ENCODE results near the gene ULK3. TPM values are rescaled to one million over a fixed set of nuclear protein-coding genes. Genes with fewer than 3 reads are reported as not detected.
A peak's percentile ranks its signal among the peaks of the same experiment; 100 is the strongest.

Gene ULK3
- total RNA-seq, 2 experiments from 2014 or later, result 37.8 to 38.9 TPM

GRCh38 chr15:74873756-74874424 is 30.9 kb upstream of the ULK3 start:
- TF ChIP-seq CTCF (IDR thresholded peaks at IDR 0.05), result no peak
- DNase-seq, result peak in 3 of 14 experiments; percentile 36 to 54 (median 52)
- no peaks in the 10 kb centered on the region for H3K9me3 Mint-ChIP-seq

GRCh38 chr15:74873036-74873755 is 30.2 kb upstream of the ULK3 start, which contains the start of gene SCAMP2:
SCAMP2 (minus strand) TSS chr15:74873365; CDS start chr15:74873255, 110 bp downstream.
- Mint-ChIP-seq H3K9me3 (no peaks in the 10 kb centered on the region), H3K27me3 (no peaks in the 10 kb centered on the region), H3K36me3 (ENCODE audit: low read depth) (peaks cover 21% of the 10 kb centered on the region), H3K4me3 (peak within 1 kb of the TSS; percentile 94), H3K27ac (peak within 1 kb of the TSS; percentile 90), H3K4me1 (ENCODE audit: low read depth) (peaks cover 45% of the 10 kb centered on the region)
- H3K36me3 ChIP-seq (ENCODE audit: insufficient read depth, low read length), result peaks cover 2% of the 10 kb centered on the region
- H3K4me3 ChIP-seq (ENCODE audit: low read length), result peak within 1 kb of the TSS; percentile 65
- ChIA-PET CTCF (interaction anchor here (1.1 to 1.7 kb wide), 4 partner anchors 17 to 80 kb away, joined by 3 to 7 read pairs (median 5); partner anchors contain the start of gene MPI), POLR2A (interaction anchor here (0.7 to 1.8 kb wide), 10 partner anchors 10 to 95 kb away, joined by 3 to 9 read pairs (median 4); partner anchors contain the start of genes CSK, FAM219B, MPI and ULK3)
- no peak for TF ChIP-seq CTCF (IDR thresholded peaks at IDR 0.05)
- no peaks in the 10 kb centered on the region for H3K27me3 ChIP-seq (ENCODE audit: control insufficient read depth in 1 of 2, insufficient read depth in 2 of 2, low read length in 2 of 2)
- peak; percentile 90 for ATAC-seq (ENCODE audit: poor library complexity)
- H3K27ac ChIP-seq (ENCODE audit: low read depth in 1 of 2, low read length in 2 of 2), result peak within 1 kb of the TSS; percentile 93 to 94
- peaks cover 50% of the 10 kb centered on the region for H3K4me1 ChIP-seq (ENCODE audit: insufficient read depth, low read length)
- no peaks in the 10 kb centered on the region for H3K9me3 ChIP-seq (ENCODE audit: control insufficient read depth in 1 of 2, insufficient read depth in 1 of 2, low read length in 2 of 2)
- peak; percentile 79 to 95 (median 86) for DNase-seq
- intact Hi-C loops (cut with DNase I, micrococcal nuclease), result loop anchor here (1.0 to 2.0 kb wide), 6 partner anchors 16 to 64 kb away; partner anchors contain the start of genes ULK3 (in 2 of the 2), FAM219B (in 1 of the 2) and MPI (in 1 of the 2)

More at GRCh38 chr15:74873756-74874424, 30.9 kb upstream of the ULK3 start:
- intact Hi-C loops (cut with DNase I, micrococcal nuclease), result loop anchor here (1.0 to 2.0 kb wide), 6 partner anchors 15 to 63 kb away; partner anchors contain the start of genes ULK3 (in 2 of the 2), FAM219B (in 1 of the 2) and MPI (in 1 of the 2)
- Histone ChIP-seq H3K4me1 (ENCODE audit: insufficient read depth, low read length) (peaks cover 44% of the 10 kb centered on the region), H3K27ac (ENCODE audit: low read depth in 1 of 2, low read length in 2 of 2) (peak overlapping the region; percentile 65 to 69), H3K9me3 (ENCODE audit: control insufficient read depth in 1 of 2, insufficient read depth in 1 of 2, low read length in 2 of 2) (no peaks in the 10 kb centered on the region), H3K27me3 (ENCODE audit: control insufficient read depth in 1 of 2, insufficient read depth in 2 of 2, low read length in 2 of 2) (no peaks in the 10 kb centered on the region), H3K4me3 (ENCODE audit: low read length) (peak overlapping the region; percentile 65), H3K36me3 (ENCODE audit: insufficient read depth, low read length) (peaks cover under 1% of the 10 kb centered on the region)
- POLR2A ChIA-PET, result interaction anchor here (0.7 to 1.8 kb wide), 10 partner anchors 10 to 95 kb away, joined by 3 to 9 read pairs (median 4); partner anchors contain the start of genes CSK, FAM219B, MPI and ULK3
- peaks cover 39% of the 10 kb centered on the region for H3K4me1 Mint-ChIP-seq (ENCODE audit: low read depth)
- H3K4me3 Mint-ChIP-seq, result peak overlapping the region; percentile 94
- ATAC-seq (ENCODE audit: poor library complexity), result peak; percentile 8
- peak overlapping the region; percentile 90 for H3K27ac Mint-ChIP-seq
- CTCF ChIA-PET, result interaction anchor here (1.1 to 1.7 kb wide), 4 partner anchors 16 to 80 kb away, joined by 3 to 7 read pairs (median 5); partner anchors contain the start of gene MPI
- H3K36me3 Mint-ChIP-seq (ENCODE audit: low read depth), result peaks cover 18% of the 10 kb centered on the region
- H3K27me3 Mint-ChIP-seq, result no peaks in the 10 kb centered on the region

GRCh38 chr15:74872702-74873035 is 29.7 kb upstream of the ULK3 start:
- CTCF ChIA-PET, result interaction anchor here (1.1 to 1.5 kb wide), 2 partner anchors 29 to 79 kb away, joined by 3 to 4 read pairs; partner anchors contain the start of gene ULK3
- H3K36me3 Mint-ChIP-seq (ENCODE audit: low read depth), result peaks cover 26% of the 10 kb centered on the region
- peak overlapping the region; percentile 94 for H3K4me3 Mint-ChIP-seq
- H3K9me3 Mint-ChIP-seq, result no peaks in the 10 kb centered on the region
- Histone ChIP-seq H3K9me3 (ENCODE audit: control insufficient read depth in 1 of 2, insufficient read depth in 1 of 2, low read length in 2 of 2) (no peaks in the 10 kb centered on the region), H3K4me3 (ENCODE audit: low read length) (peak overlapping the region; percentile 65), H3K4me1 (ENCODE audit: insufficient read depth, low read length) (peaks cover 56% of the 10 kb centered on the region), H3K27ac (ENCODE audit: low read depth in 1 of 2, low read length in 2 of 2) (peak overlapping the region; percentile 93 to 94), H3K36me3 (ENCODE audit: insufficient read depth, low read length) (peaks cover 6% of the 10 kb centered on the region), H3K27me3 (ENCODE audit: control insufficient read depth in 1 of 2, insufficient read depth in 2 of 2, low read length in 2 of 2) (no peaks in the 10 kb centered on the region)
- H3K27ac Mint-ChIP-seq, result peak overlapping the region; percentile 90
- DNase-seq, result no peak
- intact Hi-C loops (cut with DNase I, micrococcal nuclease), result loop anchor here (1.0 to 2.0 kb wide), 6 partner anchors 17 to 64 kb away; partner anchors contain the start of genes ULK3 (in 2 of the 2), FAM219B (in 1 of the 2) and MPI (in 1 of the 2)
- H3K27me3 Mint-ChIP-seq, result no peaks in the 10 kb centered on the region
- H3K4me1 Mint-ChIP-seq (ENCODE audit: low read depth), result peaks cover 50% of the 10 kb centered on the region
- no peak for ATAC-seq (ENCODE audit: poor library complexity)
- no peak for TF ChIP-seq CTCF (IDR thresholded peaks at IDR 0.05)
- POLR2A ChIA-PET, result interaction anchor here (1.0 to 1.8 kb wide), 4 partner anchors 17 to 34 kb away, joined by 3 to 8 read pairs (median 6); partner anchors contain the start of genes FAM219B, MPI and ULK3

Data from CD4-positive, alpha-beta T cell (primary cell).